KOPT-K1 (cell line): ENCODE data around the gene GATB.

Experiments
- H3K27ac ChIP-seq: fragments of 200-600 bp; sonication (generic); 2 replicates; pipeline ENCODE4 v1.5.1; 2016; ENCODE audit warnings: antibody characterized with exemption, mild to moderate bottlenecking, low read depth, low read length; ENCODE audit not compliant: poor library complexity, severe bottlenecking
- H3K36me3 ChIP-seq: fragments of 200-600 bp; sonication (generic); 2 replicates; pipeline ENCODE4 v1.5.1; 2017; ENCODE audit warnings: antibody characterized with exemption, mild to moderate bottlenecking, low read length, moderate library complexity; ENCODE audit not compliant: insufficient read depth
- H3K9me3 ChIP-seq: fragments of 200-600 bp; sonication (generic); 2 replicates; pipeline ENCODE4 v1.5.1; 2017; ENCODE audit warnings: antibody characterized with exemption, low read length, mild to moderate bottlenecking; ENCODE audit not compliant: insufficient read depth, poor library complexity, severe bottlenecking

The GATB gene

DNA sequence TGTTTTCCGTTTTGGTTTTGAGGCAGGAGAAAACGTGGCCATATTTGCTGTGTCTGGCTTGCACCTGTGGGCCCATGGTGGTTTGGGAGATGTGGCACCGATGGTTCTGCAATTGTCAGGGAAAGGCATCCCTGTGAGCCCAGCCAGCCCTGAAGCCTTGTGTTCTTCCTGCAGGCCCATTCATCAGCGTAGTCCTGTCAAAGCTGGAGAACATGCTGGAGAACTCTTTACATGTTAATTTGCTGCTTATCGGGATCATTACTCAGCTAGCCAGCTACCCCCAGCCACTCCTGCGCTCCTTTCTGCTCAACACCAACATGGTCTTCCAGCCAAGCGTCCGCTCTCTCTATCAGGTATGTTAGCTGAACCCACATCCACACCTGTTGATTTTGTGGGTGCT, 104.7 kb downstream of the GATB start:
- no peaks in the 10 kb centered on the region for H3K36me3 ChIP-seq
- no peaks in the 10 kb centered on the region for H3K9me3 ChIP-seq
- no peak overlapping the region for H3K27ac ChIP-seq

DNA sequence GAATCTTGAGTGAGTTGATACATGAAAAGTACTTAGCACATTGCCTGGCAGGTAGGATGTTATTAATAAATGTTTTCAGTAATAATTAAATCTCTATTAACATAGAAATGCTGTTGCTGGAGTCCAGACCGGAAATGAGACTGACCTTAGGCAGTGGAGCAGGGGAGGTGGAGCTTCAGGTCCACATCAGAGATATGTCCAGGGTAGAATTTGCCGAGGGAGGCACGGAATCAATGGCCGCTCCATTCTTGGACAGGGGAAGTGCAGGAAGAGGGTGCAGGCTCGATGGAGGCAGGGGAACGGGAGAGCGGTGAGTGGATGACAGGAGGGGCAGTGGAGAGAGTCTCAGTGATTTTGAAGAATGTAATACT, 107.3 kb downstream of the GATB start:
- Histone ChIP-seq H3K36me3 (no peaks in the 10 kb centered on the region), H3K9me3 (no peaks in the 10 kb centered on the region), H3K27ac (no peak overlapping the region)

DNA sequence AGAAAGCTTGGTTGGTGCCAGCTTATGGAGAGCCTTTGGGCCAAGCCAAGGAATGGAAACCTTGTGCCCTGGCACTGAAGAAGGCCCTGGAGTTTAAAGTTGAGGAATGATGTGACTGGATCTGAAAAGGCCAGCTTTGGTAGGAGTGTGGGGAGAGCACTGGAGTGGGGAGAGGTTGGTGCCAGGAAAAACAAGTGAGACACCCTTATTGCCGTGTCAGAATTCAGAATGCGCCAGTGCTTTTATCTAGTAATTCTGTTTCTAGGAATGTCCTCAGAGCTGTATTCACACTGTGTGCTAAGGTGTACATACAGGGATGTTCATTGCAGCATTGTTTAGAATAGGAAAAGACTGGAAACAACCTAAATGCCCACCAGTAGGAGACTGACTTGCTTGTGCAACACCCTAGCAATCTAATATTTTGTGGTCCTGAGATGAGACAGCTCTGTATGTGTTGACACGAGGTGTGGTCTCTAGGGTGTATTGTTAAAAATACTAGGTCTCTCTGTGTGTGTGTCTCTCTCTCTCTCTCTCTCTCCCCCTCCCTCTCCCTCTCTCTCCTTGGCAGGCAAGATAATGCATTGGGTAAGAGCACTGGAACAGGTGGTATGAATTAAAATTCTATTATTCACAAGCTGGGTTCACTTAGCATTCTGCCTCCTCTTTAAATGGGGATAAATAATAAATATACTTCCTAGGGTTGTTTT, 107.8 kb downstream of the GATB start:
- H3K9me3 ChIP-seq = no peaks in the 10 kb centered on the region
- no peaks in the 10 kb centered on the region for H3K36me3 ChIP-seq
- no peak overlapping the region for H3K27ac ChIP-seq

DNA sequence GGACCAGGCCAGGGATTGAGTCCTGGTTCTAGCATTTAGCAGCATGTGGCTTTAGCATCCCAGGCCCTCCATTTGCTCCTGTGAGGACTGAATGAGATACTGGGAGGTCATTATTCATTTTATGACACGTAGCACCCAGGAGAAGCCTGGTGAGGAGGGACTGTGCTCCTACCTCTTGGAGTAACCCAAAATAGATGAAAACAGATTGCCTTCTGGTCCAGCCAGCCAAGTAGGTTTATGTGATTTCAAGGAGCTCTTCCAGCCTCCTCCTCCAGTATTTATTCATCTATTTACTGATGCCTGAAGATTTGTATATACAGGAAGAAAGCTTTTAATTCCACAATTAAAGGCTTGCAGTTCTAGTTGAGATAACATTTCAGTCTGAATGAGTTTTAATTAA, 109.3 kb downstream of the GATB start:
- Histone ChIP-seq H3K27ac (no peak overlapping the region), H3K9me3 (no peaks in the 10 kb centered on the region)

DNA sequence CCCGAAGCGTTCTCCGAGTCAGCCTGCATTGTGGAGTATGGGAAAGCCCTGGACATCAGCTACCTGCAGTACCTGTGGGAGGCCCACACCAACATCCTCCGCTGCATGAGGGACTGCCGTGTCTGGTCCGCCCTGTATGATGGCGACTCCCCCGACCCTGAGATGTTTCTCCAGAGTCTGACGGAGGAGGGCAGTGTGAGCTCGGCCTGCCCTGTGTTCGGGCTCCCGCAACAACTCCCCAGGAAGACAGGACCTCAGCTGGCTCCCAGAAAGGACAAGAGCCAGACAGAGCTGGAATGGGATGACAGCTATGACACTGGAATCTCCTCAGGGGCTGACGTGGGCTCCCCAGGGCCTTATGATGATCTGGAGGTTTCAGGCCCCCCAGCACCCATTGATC, 111.3 kb downstream of the GATB start:
- H3K27ac ChIP-seq = no peak overlapping the region
- H3K9me3 ChIP-seq = no peaks in the 10 kb centered on the region
- H3K36me3 ChIP-seq = no peaks in the 10 kb centered on the region

More for the DNA sequence above, 109.3 kb downstream of the GATB start:
- H3K36me3 ChIP-seq = no peaks in the 10 kb centered on the region

DNA sequence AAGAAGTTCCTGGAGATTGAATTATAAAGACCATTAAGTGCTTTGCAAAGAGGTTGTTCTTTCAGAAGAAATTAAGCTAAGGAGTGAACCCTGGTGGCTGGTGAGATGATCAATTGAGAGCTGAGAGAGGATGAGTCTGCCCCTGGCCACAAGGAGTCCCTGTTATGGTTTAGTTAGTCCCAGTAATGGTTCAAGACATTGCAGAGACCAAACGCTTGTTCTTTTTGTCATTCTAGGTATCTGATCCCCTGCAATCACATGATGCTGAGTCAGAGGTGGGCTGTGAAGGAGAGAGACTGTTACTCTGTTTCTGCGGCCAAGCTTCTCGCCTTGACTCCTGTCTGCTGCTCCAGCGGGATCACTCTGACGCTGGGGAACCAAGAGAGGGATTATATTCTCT, 114.5 kb downstream of the GATB start:
- Histone ChIP-seq H3K36me3 (no peaks in the 10 kb centered on the region), H3K9me3 (no peaks in the 10 kb centered on the region), H3K27ac (no peak overlapping the region)

DNA sequence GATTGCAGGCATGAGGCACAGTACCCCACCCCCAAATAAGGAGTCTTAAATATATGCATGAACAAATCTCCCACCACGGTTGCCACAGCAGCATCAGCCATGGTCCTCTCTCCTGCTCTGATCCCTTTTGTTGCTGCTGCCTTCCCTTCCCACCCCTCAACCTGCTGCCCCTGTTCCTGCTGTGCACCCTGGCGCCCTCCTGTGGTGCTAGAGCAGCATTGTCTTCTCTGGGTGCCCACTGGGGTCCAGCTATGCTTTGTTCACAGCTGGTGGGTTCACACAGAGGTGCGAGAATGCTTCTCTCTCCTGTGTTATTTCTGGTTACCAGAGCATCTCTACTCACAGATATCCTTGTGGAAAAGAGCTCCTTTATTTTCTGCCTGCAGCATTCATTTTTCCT, 116.2 kb downstream of the GATB start:
- H3K9me3 ChIP-seq = no peaks in the 10 kb centered on the region
- H3K36me3 ChIP-seq = no peaks in the 10 kb centered on the region
- no peak overlapping the region for H3K27ac ChIP-seq

DNA sequence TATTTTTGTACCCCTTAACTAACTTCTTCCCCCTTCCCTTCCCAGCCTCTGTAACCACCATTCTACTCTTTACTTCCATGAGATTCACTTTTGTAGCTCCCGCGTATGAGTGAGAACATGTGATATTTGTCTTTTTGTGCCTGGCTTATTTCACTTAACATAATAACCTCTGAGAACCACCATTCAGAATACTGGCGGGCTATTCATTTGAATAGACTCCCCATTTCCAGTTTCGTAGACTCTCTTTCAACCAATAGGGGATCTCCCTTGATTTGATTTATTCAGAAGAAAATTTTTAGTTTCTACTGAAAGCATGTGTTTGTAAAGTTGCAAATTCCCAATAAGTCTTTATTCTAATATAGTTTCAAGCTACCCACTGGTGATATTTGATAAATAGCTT, 117.2 kb downstream of the GATB start:
- Histone ChIP-seq H3K36me3 (no peaks in the 10 kb centered on the region), H3K27ac (no peak overlapping the region), H3K9me3 (no peaks in the 10 kb centered on the region)

DNA sequence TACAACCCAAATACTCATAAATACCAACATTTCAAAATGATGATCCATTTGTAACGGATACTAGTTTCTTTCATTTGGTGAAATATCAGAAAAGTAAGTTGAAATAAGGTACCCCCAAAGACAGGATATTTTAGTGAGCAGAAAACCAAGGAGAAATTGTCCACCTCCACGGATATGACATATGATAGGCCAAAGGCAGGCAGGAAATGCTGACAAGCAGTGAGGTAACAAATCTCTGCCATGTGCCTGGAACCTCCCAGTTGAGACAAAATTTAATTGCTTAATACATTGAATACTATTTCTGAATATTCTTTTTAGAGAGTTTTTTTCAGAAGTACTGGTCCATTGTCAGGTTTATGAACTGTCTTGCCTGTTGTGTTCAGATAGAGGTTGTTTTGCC, 118.8 kb downstream of the GATB start:
- H3K36me3 ChIP-seq = no peaks in the 10 kb centered on the region
- H3K9me3 ChIP-seq = no peaks in the 10 kb centered on the region
- H3K27ac ChIP-seq = no peak overlapping the region

DNA sequence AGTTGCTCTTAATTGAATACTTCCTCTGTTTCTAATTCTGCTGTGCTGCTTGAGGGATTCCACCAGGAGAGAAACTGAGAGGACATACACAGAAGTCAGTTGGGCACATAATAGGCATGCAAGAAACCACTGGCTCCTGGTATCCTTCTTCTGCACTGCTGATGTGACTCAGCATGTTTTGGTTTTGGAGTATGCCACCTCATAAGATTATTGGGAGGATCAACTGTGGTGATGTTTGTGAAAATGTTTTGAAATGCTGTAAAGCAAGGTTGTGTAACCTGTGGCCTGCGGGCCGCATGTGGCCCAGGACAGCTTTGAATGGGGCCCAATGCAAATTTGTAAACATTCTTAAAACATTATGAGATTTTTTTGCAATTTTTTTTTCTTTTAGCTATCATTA, 119.6 kb downstream of the GATB start:
- H3K9me3 ChIP-seq = no peaks in the 10 kb centered on the region
- H3K27ac ChIP-seq = no peak overlapping the region
- no peaks in the 10 kb centered on the region for H3K36me3 ChIP-seq

DNA sequence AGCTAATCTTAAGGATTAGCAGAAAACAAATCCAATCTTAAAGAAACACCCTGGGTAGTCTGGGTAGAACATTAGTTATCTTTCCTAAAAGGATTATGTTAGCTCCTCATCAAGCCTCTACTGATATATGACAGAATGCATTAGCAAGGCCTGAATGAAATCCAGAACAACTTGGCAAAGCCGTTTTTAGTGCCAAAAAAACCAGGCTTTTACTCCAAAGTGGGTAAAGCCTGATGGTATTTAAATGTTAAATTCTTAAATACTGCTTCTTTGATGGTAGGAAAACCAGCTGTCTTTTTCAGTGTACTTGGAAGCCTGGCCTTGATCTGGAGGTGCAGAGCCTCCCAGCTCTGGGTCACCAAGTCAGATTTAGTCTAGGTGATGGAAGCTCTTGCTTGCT, 120.4 kb downstream of the GATB start:
- Histone ChIP-seq H3K27ac (no peak overlapping the region), H3K9me3 (no peaks in the 10 kb centered on the region)

DNA sequence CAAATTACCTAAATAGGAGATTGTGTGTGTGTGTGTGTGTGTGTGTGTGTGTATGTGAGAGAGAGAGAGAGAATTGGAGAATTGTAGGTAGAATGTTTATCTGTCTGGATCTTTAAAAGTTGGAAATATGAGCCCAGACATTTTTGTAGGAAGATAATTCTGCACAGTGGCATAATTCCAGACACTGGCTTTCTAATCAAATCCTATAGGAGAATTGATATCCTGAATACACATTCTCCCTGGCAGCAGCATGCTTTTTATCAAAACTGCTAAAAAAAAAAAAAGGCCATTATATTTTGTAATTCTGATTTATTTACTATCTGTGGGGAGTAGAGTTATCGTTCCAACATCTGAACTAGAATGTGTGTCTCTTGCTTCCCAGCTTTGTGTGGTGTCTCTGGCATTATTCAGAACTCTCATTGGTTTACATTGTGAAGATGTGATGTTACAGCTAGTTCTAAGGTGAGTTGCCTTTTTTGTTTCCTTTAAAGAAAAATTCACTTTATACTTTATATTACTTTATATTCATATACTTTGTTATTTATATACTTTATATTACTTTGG, 122.4 kb downstream of the GATB start:
- no peaks in the 10 kb centered on the region for H3K36me3 ChIP-seq
- no peaks in the 10 kb centered on the region for H3K9me3 ChIP-seq
- no peak overlapping the region for H3K27ac ChIP-seq

More for the DNA sequence above, 120.4 kb downstream of the GATB start:
- no peaks in the 10 kb centered on the region for H3K36me3 ChIP-seq

DNA sequence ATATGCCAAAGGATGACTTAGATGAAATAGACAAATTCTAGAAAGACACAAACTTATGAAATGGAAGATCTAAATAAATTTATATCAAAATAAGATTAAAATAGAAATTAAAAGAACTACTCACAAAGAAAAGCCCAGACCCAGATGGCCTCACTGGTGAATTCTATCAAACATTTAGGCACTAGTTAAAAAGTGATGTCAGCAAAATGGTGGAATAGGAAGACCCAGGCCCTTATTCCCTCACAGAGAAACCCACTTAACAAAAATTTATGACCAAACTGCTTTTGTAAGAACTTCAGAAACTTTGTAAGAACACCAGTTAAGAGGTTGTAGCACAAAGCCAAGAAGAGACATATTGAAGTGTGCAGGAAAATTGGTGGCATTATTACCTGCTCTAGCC, 129.5 kb downstream of the GATB start:
- no peaks in the 10 kb centered on the region for H3K9me3 ChIP-seq
- H3K36me3 ChIP-seq = no peaks in the 10 kb centered on the region
- H3K27ac ChIP-seq = no peak overlapping the region

DNA sequence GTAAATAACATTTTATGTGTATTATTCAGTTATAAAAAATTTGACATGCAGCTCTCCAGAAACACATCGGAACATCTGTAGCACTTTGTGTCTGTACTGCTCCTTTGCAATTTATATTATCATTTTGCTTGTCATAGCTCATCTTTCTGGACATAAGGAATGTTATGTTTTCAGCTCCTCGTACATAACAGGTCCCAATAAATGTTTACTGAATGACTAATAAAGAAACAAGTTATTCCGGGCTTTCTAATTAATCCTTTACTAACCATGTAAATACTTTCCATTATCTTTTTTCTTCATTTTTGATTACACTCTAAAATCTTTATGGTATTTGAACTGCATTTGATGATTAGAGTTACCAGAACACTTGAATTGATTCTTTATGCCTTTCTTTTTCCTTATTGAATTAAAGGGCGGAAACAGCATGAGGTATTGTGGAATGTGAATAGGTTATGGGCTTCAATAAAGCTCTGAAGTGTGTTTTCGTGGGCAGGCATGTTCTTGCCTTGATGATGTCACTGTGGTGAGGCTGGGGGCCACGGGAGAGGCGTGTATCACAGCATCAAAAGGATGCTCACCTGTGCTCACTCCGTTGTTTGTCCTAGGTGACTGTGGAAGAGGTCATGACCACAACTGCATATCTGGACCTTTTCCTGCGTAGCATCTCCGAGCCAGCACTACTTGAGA, 131.6 kb downstream of the GATB start:
- Histone ChIP-seq H3K27ac (no peak overlapping the region), H3K9me3 (no peaks in the 10 kb centered on the region), H3K36me3 (no peaks in the 10 kb centered on the region)

DNA sequence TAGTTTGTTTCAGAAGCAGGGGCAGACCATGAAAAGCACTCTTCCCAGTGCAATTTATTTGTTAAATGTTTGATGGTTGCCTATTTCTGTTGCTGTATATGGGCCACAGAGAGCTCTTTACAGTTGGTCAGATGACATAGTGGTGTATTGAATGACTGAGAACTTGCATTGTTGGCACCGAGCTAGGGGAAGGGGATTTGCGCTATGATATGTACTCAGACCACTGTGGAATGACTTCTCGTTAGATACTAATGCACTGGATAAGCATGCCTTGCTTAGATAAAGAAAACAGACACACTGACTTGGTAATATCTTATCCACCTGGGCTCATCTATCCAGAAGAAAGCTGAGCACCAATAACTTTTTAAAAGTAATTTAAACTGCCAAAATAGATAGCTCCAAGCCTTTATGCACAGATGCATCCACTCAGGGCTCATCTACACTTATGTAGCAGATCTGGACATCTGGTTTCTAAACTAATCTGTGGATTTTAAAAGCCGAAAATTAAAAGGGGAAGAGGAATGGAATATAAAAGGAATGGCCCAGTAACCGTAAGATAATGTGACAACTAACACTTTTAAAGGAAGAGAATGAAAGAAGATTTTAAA, 132.7 kb downstream of the GATB start:
- H3K9me3 ChIP-seq = no peaks in the 10 kb centered on the region
- H3K36me3 ChIP-seq = no peaks in the 10 kb centered on the region
- no peak overlapping the region for H3K27ac ChIP-seq
